DMS 273 treated with DMSO at 0.1 percent for 48 hours (cell line): ENCODE measurements around the gene KCNT1.

ENCODE experiments used
- DNase-seq: peaks from one replicate; lab custom pipeline; 2025; lab: John Stamatoyannopoulos, UW

KCNT1 gene

GRCh38 chr9:135783540-135784245 is 81.7 kb downstream of the KCNT1 start:
- no peak for DNase-seq

GRCh38 chr9:135785013-135785575 is 83.1 kb downstream of the KCNT1 start:
- DNase-seq = no peak

- DNase-seq = no peak
These were observed 84.2 kb downstream of the KCNT1 start for GRCh38 chr9:135786146-135786690.

GRCh38 chr9:135787317-135787716 is 85.3 kb downstream of the KCNT1 start:
- no peak for DNase-seq

- no peak for DNase-seq
These were observed 86.0 kb downstream of the KCNT1 start for GRCh38 chr9:135787776-135788575.

- DNase-seq = no peak
These were observed 86.8 kb downstream of the KCNT1 start for GRCh38 chr9:135788576-135789300.

- no peak for DNase-seq
These were observed 87.9 kb downstream of the KCNT1 start for GRCh38 chr9:135789838-135790291.

- no peak for DNase-seq
These were observed 88.4 kb downstream of the KCNT1 start for GRCh38 chr9:135790356-135790755.

- no peak for DNase-seq
These were observed 88.9 kb downstream of the KCNT1 start for GRCh38 chr9:135790850-135791249.

- no peak for DNase-seq
These were observed 89.7 kb downstream of the KCNT1 start for GRCh38 chr9:135791431-135792267.

GRCh38 chr9:135792268-135793128 is 90.5 kb downstream of the KCNT1 start:
- DNase-seq = no peak

GRCh38 chr9:135793221-135794056 is 91.5 kb downstream of the KCNT1 start:
- no peak for DNase-seq

GRCh38 chr9:135794057-135794335 is 92.0 kb downstream of the KCNT1 start:
- no peak for DNase-seq

- no peak for DNase-seq
These were observed 92.4 kb downstream of the KCNT1 start for GRCh38 chr9:135794361-135794885.

GRCh38 chr9:135795391-135795790 is 93.4 kb downstream of the KCNT1 start:
- no peak for DNase-seq

GRCh38 chr9:135796784-135797485 is 95.0 kb downstream of the KCNT1 start:
- DNase-seq = no peak

GRCh38 chr9:135797507-135798262 is 95.7 kb downstream of the KCNT1 start:
- no peak for DNase-seq

GRCh38 chr9:135798263-135798585 is 96.2 kb downstream of the KCNT1 start:
- no peak for DNase-seq
